ENCODE data around the gene PSMA3.

The PSMA3 gene

DNA sequence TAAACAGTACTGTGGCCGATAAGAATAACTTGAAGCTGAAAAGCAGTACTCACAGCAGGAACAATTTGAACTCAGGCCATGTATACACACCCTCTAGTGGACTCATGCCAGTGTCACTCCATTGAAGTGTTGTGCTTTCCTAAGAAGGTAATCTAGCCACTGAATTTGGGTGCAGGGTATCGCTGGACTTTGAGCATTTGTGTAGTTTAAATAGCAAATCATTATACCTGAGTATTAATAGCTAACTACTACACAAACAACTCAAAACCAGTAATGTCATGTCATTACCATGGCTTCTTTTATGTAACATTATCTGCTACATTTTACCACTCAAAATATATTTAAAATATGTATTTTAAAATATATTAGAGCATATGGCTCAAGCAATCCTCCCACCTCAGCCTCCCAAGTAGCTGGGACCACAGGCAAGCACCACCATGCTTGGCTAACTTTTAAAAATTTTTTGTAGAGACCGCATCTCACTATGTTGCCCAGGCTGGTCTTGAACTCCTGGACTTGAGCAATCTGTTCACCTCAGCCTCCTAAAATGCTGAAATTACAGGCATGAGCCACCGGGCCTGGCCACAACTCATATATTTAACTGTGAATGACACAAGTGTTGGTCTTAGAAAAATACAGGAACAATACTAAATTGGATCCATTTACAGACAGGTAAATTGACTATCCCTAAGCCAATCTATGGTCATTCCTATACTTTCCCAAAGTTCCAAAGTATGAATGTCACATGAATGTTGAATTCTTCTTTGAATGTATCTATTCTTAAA lies 28.1 kb downstream of the PSMA3 start:
- DNase-seq, result no peak

DNA sequence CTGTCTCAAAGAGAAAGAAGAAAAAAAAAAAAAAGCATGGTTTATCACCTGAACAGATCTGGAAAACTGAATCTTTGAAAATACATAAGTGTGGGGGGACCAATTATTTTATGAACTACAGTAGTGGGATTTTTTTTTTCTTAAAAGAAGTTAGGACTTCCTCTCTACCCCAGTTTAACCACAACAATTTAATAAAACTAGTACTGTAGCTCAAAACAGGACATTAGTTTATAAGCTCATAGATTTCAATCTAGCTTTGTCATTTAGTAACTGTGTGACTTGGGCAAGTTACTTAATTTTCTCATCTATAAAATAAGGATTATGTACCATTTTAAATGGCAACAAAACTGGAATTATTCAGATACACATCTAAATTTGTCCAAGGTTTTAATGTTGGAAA lies 30.2 kb downstream of the PSMA3 start:
- DNase-seq, result no peak

GRCh38 chr14:58275527-58276190 lies 31.0 kb downstream of the PSMA3 start:
- DNase-seq, result no peak

GRCh38 chr14:58276208-58276607 lies 31.6 kb downstream of the PSMA3 start:
- no peak for DNase-seq

DNA sequence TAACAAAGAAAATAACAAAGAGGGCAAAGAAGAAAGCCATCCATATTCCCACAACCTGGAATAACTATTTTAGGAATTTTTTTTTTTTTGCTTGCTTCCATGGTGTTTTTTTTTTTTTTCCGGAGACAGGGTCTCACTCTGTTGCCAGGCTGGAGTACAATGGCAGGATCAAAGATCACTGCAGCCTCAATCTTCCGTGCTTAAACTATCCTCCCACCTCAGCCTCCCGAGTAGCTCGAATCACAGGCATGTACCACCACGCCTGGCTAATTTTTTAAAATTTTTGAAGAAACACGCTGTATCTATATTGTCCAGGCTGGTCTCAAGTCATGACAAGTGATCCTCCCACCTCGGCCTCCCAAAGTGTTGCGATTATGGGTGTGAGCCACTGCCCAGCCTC lies 33.5 kb downstream of the PSMA3 start:
- no peak for DNase-seq

DNA sequence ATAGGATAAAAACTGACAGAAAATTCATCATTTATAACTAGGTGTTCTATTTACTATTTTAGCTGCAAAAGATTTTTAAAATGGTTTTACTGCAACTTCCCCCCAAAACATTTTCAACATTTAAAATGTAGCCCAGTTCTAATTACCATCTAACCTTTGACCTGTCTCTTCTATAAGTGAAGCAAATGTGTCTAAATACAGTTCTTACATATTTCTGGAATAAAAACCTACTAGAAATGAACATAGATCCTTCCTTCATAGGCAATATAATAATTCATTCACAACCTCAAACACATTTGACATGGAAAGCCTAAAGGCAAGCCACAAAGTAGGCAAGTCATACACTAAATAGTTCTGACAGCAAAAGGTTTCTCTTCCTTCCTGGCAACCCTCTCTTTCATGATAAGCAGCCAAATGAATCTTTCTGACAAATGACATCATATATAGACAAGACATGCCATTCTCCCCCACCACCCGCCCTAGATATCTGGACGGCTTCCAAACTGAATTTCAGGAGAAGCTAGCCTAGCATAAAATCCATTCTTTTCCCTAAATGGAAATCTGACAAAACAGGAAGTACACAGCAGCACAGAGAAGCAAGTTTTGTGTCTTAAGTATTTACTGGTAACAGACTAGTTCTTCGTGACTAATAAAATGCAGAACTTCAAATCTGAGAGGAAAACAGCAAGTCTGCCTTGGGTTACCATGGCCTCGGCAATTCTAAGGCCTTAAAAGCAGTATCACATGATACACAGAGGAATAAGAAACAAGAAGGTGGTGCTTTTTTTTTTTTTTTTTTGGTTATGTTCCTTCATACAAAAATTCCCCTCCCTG lies 36.5 kb downstream of the PSMA3 start:
- DNase-seq, result no peak

- DNase-seq, result no peak
These were observed 37.3 kb downstream of the PSMA3 start for GRCh38 chr14:58281969-58282368.

DNA sequence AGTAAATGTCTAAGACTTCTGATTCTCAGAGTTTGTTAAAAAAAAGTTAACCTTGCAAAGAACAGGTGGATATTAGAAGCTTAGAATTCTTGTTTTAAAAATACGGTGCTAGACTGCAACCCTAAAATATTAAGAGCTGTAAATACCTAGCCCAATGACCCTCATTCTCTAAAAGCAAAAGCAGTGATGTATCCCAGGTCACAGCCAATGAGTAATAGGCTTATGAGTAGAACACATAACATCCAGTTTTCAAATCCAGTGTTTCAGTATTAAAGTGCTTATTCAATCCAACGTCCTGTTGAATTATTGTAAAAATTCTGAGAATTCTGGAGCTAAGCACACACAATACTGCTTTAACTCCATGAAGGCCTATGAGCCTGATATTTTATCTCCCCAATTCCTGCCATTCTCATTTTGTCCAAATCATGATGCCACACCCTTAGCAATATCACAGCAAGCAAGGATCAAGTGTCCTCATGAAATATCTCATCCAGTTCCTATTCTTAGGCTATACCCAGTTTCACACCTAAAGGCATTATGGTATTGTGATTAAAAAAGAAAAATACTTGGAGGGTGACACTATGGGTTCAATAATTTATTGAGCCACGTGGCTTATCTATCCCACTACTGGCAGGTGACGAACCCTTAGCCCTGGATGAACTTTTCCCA lies 38.4 kb downstream of the PSMA3 start:
- DNase-seq, result no peak

DNA sequence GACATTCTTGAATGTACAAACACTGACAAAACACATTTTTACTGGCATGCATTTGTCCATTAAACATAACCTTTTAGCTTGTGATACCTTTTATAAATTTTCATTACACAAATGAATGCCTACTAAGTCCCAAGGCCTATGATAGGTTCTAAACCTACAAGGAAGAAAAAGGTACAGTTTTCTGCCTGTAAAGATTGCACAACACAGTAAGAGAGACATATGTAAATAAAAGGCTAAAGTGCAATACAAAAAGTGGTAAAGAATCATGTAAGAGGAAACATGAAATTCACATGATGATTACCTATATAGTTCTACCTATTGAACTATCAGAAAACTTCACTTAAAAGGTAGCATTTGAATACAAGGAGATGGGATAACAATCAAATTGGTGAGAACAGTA lies 39.1 kb downstream of the PSMA3 start:
- DNase-seq, result no peak

GRCh38 chr14:58285132-58285531 lies 40.5 kb downstream of the PSMA3 start:
- DNase-seq, result no peak

DNA sequence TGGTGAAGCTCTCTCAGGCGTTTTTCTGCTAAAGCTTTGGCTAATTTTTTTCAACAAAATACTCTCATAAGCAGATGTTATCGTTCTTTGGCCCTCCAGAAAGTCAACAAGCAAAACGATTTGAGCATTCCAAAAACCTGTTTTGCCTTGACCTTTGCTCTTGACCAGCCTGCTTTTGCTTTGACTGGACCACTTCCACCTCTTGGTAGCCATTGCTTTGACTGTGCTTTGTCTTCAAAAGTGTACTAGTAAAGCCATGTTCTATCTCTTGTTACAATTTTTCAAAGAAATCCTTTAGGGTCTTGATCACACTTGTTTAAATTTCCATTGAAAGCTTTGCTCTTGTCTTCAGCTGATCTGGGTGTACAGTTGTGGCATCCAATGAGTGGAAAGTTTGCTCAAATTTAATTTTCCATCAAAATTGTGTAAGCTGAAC lies 43.0 kb downstream of the PSMA3 start:
- DNase-seq, result no peak

GRCh38 chr14:58288106-58288792 lies 43.6 kb downstream of the PSMA3 start:
- no peak for DNase-seq

DNA sequence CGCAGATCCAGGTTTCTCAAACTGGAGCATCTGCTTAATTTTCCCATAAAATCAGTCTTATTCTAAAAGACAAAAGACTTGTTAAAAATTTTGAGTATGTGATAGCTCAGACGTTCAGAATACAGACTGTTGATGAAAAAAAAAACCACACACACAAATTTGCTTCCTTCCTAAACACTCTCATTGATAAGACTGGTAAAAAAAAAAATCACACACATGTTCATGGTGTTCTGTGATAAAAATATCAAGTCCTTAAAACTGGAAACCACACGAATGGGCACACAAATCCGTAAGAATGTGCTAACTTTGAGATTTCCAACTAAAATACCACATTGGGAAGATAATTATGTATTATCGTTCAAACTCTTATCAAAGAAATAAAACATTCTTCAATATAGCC lies 47.0 kb downstream of the PSMA3 start:
- DNase-seq, result no peak

DNA sequence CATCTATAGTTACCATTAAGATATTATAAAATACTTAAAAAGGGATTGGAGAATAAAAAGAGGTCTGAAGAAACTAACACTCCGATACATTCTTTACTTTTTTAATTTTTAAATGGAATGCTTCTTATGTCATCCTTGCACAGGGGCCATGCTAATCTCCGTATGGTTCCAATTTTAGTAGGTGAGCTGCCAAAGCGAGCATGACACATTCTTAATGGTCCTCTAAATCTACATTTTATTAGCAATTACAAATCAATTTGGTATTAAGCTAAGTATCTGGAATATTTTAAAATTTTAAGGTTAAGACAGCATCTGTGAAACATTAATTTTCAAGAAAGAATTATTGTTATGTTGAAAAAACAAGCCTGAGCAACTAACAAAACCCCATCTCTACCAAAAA lies 47.5 kb downstream of the PSMA3 start:
- no peak for DNase-seq

DNA sequence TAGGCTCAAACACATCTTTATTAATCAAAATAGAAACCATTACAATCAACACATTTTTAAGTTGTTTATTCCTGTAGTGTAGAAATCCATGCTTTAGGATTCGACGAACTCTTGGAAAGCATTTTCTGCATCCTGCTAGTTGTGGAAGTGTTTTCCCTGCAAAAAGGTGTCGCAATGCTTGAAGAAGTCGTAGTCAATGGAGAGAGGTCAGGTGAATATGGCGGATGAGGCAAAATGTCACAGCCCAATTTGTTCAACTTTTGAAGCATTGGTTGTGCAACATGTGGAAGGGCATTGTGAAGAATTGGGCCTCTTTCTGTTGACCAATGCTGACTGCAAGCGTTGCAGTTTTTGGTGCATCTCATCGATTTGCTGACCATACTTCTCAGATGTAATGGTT lies 49.6 kb downstream of the PSMA3 start:
- DNase-seq, result no peak

GRCh38 chr14:58296726-58297125 lies 52.1 kb downstream of the PSMA3 start:
- DNase-seq, result no peak

DNA sequence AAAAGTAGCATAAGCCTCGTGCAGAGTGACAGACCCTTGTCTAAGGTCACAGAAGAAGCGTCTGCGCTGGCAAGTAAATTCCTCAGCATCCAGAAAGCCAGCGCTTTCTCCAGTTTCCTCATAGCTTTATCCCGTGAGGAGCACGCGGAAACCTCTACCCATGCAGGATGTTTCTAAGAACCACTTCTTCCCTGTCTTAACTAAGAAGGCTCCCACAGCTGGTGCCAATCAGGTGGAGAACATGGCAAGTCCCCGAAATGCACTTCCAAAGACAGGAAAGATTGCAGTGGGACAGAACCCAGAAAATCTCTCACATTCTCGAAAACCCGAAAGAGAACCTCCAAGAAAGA lies 52.7 kb downstream of the PSMA3 start:
- DNase-seq, result no peak

GRCh38 chr14:58297762-58298476 lies 53.3 kb downstream of the PSMA3 start:
- DNase-seq, result peak; percentile 99 to 100

DNA sequence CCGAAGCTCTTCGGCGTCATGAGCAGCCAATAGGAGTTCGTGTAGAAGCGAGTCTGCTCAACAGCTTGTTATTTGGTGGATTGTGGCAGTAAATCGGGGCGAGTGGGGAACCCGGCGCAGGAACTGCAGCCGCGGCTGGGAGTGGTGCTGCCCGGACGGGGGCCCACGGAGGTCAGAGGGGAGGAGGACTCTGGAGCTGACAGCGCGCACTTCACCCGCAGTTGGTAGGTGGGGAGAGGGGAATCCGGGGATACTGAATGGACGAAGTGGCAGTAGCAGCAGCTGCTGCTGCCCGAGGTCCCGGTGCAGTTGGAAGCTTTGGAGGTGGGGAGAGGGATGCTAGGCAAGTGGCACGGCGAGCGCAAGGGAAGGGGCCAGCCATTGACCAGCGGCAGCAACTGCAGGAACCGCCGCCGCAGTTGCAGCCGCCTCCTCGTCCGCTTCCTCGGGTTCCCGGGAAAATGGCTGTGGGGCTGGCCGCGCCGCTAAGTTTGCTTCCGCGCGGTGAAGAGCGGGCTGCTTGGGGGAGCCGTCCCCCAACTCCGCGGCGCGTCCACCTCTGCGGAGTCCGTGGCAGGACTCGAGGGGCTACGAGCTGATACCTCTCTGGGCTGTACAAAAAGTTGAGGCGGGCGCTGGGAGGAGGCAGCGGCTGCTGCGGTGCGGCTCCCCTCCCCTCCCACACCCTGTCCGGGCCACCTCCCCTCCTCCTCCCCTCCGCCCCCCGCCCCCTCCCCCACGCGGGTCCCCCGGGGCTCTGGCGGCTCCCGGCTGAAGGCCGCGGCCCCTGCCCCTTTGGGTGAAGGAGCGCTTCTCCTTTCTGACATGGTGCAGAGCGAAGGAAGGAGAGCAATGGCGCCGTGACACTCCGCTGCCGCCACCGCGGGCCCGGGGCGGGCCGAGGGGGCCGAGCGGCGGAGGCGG lies 54.1 kb downstream of the PSMA3 start, which contains the start of gene ARID4A:
Gene ARID4A (plus strand): TSS at position 79 of the 924 bp plus-strand sequence. CDS start 1,300 bp downstream, outside the sequence.
- DNase-seq, result no peak

Measured in SHP77 (cell line).